Peyer's patch (tissue), 4 donors: ENCODE results near the gene CD1C.

Experiments used
- POLR2A ChIP-seq, 2 donors: fragments of 450-650 bp; IDR thresholded peaks; one replicate each; pipeline ENCODE4 v1.5.1; 2017; ENCODE audit warnings: antibody characterized with exemption in 2 of 2, mild to moderate bottlenecking in 2 of 2, moderate library complexity in 2 of 2
- TF ChIP-seq, protein P1 (sequence below), 6 experiments: fragments of 450-650 bp in 4 of 6; fragments of 200-600 bp in 2 of 6; sonication (generic) in 1 of 6; IDR thresholded peaks; one replicate each; pipeline ENCODE4 v1.5.1; 2017 to 2019; ENCODE audit warnings: antibody characterized with exemption in 6 of 6, mild to moderate bottlenecking in 3 of 6, moderate library complexity in 1 of 6

DNA sequence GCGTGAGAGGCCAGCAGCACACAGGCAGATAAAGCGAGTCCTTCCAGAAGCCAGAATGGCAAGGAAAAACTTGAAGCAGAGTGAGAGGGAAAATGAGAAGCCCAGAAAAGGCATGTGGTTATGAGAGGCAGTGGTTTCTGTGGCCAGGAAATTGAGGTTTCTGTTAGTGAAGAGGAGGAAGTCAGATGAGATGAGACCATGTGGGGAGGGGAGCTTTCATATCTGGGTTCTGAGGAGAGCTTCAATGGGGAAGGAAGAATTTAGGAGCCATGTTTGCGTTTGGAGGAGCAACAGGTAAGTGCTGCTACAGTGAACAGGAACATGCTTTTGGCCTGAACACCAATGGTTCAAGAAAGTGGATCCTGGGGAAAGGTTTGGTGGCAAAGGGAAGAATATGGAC is 41.6 kb upstream of the CD1C start:
- TF ChIP-seq, protein P1, sequence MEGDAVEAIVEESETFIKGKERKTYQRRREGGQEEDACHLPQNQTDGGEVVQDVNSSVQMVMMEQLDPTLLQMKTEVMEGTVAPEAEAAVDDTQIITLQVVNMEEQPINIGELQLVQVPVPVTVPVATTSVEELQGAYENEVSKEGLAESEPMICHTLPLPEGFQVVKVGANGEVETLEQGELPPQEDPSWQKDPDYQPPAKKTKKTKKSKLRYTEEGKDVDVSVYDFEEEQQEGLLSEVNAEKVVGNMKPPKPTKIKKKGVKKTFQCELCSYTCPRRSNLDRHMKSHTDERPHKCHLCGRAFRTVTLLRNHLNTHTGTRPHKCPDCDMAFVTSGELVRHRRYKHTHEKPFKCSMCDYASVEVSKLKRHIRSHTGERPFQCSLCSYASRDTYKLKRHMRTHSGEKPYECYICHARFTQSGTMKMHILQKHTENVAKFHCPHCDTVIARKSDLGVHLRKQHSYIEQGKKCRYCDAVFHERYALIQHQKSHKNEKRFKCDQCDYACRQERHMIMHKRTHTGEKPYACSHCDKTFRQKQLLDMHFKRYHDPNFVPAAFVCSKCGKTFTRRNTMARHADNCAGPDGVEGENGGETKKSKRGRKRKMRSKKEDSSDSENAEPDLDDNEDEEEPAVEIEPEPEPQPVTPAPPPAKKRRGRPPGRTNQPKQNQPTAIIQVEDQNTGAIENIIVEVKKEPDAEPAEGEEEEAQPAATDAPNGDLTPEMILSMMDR (IDR thresholded peaks at IDR 0.05): no peak
- TF ChIP-seq POLR2A (IDR thresholded peaks at IDR 0.05): no peak
